GM23248 (cell line): ENCODE results near the gene MAMDC4.

ENCODE experiments used
- EZH2 ChIP-seq: fragments of 200-600 bp; sonication (generic); IDR thresholded peaks from 2 replicates; pipeline ENCODE4 v1.6.1; 2018; ENCODE audit warnings: antibody characterized with exemption, mild to moderate bottlenecking; ENCODE audit not compliant: insufficient read depth, poor library complexity, severe bottlenecking
- EZH2phosphoT487 ChIP-seq: fragments of 200-600 bp; sonication (generic); IDR thresholded peaks from 2 replicates; pipeline ENCODE4 v1.6.1; 2018; ENCODE audit warnings: antibody characterized with exemption, moderate library complexity, mild to moderate bottlenecking, low read depth; ENCODE audit not compliant: insufficient read depth

GRCh38 chr9:136885950-136886578 is 33.9 kb downstream of the MAMDC4 start, which contains the start of gene TRAF2:
- TF ChIP-seq EZH2 (no peak), EZH2phosphoT487 (no peak)
